ENCODE results near the gene UNC13C.

GRCh38 chr15:54033356-54033860 lies 55.2 kb downstream of the UNC13C start:
- TF ChIP-seq POLR2A (IDR thresholded peaks at IDR 0.05) = no peak
- TF ChIP-seq CTCF (IDR thresholded peaks at IDR 0.05) = no peak

Measured in vagina (tissue), 2 donors.